IMR-90 (cell line): ENCODE data around the gene SMC1A. TPM values are rescaled to one million over a fixed set of nuclear protein-coding genes. Genes with fewer than 3 reads are reported as not detected.

ENCODE experiments used
- ATAC-seq: fragments of 200-7000 bp; cut with Tn5 transposase; 2 replicates; pipeline ENCODE4 v1.9.1; 2020; ENCODE audit warnings: low read depth, mild to moderate bottlenecking, moderate library complexity
- BruUV-seq: library from RNA; stranded (reverse); fragments of 400-500 nt; replicated peaks from 2 replicates; lab custom pipeline; 2021; lab: Mats Ljungman, UMichigan
- CTCF ChIA-PET: fragments of 300-600 bp; formaldehyde crosslinking; extraction: SDS; loops from one replicate; lab custom pipeline; 2021; ENCODE audit warnings: antibody characterized with exemption; lab: Yijun Ruan, JAX
- POLR2A ChIA-PET: fragments of 300-600 bp; sonication (Branson Sonifier 250); formaldehyde crosslinking; loops from one replicate; lab custom pipeline; 2022; ENCODE audit warnings: antibody characterized with exemption; ENCODE audit not compliant: unreplicated experiment; lab: Charles Lee
- DNase-seq: peaks from one replicate; pipeline ENCODE4 v3.0.0; 2013
- H2AFZ ChIP-seq: replicated peaks from 2 replicates; pipeline ENCODE3; 2013; ENCODE audit warnings: low read length, mild to moderate bottlenecking; ENCODE audit not compliant: poor library complexity
- H2AK5ac ChIP-seq: 2 replicates; pipeline ENCODE4 v1.6.1; 2013; ENCODE audit warnings: low read depth, low read length, inconsistent platforms
- H2AK9ac ChIP-seq: replicated peaks from 2 replicates; pipeline ENCODE3; 2013; ENCODE audit warnings: mild to moderate bottlenecking, low read depth, low read length, moderate library complexity; ENCODE audit not compliant: poor library complexity
- H2BK120ac ChIP-seq: 2 replicates; pipeline ENCODE4 v1.6.1; 2013; ENCODE audit warnings: low read depth, low read length, inconsistent platforms
- H2BK15ac ChIP-seq: 3 replicates; pipeline ENCODE4 v1.6.1; 2013; ENCODE audit warnings: low read depth, low read length, inconsistent platforms
- H2BK20ac ChIP-seq: 2 replicates; pipeline ENCODE4 v1.6.1; 2013; ENCODE audit warnings: low read depth, mild to moderate bottlenecking, inconsistent platforms, low read length, moderate library complexity
- H2BK5ac ChIP-seq: 2 replicates; pipeline ENCODE4 v1.6.1; 2013; ENCODE audit warnings: mild to moderate bottlenecking, low read depth, low read length, inconsistent platforms; ENCODE audit not compliant: poor library complexity, severe bottlenecking
- H3K14ac ChIP-seq: replicated peaks from 2 replicates; pipeline ENCODE4 v1.6.1; 2013; ENCODE audit warnings: low read depth, low read length, inconsistent platforms
- H3K18ac ChIP-seq: 2 replicates; pipeline ENCODE4 v1.6.1; 2013; ENCODE audit warnings: low read depth, low read length, control low read depth
- H3K23ac ChIP-seq: 2 replicates; pipeline ENCODE4 v1.6.1; 2013; ENCODE audit warnings: low read depth, low read length, inconsistent platforms
- H3K27ac ChIP-seq: 2 replicates; pipeline ENCODE4 v1.5.1; 2013; ENCODE audit warnings: mild to moderate bottlenecking, control low read depth, low read length; ENCODE audit not compliant: insufficient read depth
- H3K27me3 ChIP-seq: 2 replicates; pipeline ENCODE4 v1.6.1; 2013; ENCODE audit warnings: low read length; ENCODE audit not compliant: control insufficient read depth, insufficient read depth
- H3K36me3 ChIP-seq: 2 replicates; pipeline ENCODE4 v1.6.1; 2013; ENCODE audit warnings: low read length, mixed read lengths; ENCODE audit not compliant: control insufficient read depth, insufficient read depth
- H3K4ac ChIP-seq: 2 replicates; pipeline ENCODE4 v1.6.1; 2013; ENCODE audit warnings: low read depth, low read length, inconsistent platforms
- H3K4me1 ChIP-seq: 2 replicates; pipeline ENCODE4 v1.6.1; 2013; ENCODE audit warnings: low read length, mixed read lengths; ENCODE audit not compliant: control insufficient read depth, insufficient read depth
- H3K4me2 ChIP-seq: 2 replicates; pipeline ENCODE4 v1.6.1; 2013; ENCODE audit warnings: low read depth, mild to moderate bottlenecking, control low read depth, low read length, moderate library complexity
- H3K4me3 ChIP-seq: 2 replicates; pipeline ENCODE4 v1.5.1; 2013; ENCODE audit warnings: low read depth, mild to moderate bottlenecking, control low read depth, low read length, moderate library complexity; ENCODE audit not compliant: insufficient read depth
- H3K56ac ChIP-seq: 2 replicates; pipeline ENCODE4 v1.6.1; 2013; ENCODE audit warnings: low read length, inconsistent platforms; ENCODE audit not compliant: insufficient read depth; ENCODE audit errors: extremely low read depth
- H3K79me1 ChIP-seq, 2 experiments: 2 replicates each; pipeline ENCODE4 v1.6.1; 2013; ENCODE audit warnings: low read length in 2 of 2, inconsistent platforms in 1 of 2, low read depth in 1 of 2
- H3K9ac ChIP-seq: 2 replicates; pipeline ENCODE4 v1.6.1; 2013; ENCODE audit warnings: low read depth, low read length, control low read depth
- H3K9me1 ChIP-seq: 2 replicates; pipeline ENCODE4 v1.6.1; 2013; ENCODE audit warnings: low read length, inconsistent platforms; ENCODE audit not compliant: insufficient read depth
- H3K9me3 ChIP-seq: 2 replicates; pipeline ENCODE4 v1.6.1; 2013; ENCODE audit warnings: low read length; ENCODE audit not compliant: control insufficient read depth, insufficient read depth
- H4K20me1 ChIP-seq: 2 replicates; pipeline ENCODE4 v1.6.1; 2013; ENCODE audit warnings: low read length, inconsistent platforms; ENCODE audit not compliant: insufficient read depth
- H4K5ac ChIP-seq: 2 replicates; pipeline ENCODE4 v1.6.1; 2013; ENCODE audit warnings: mild to moderate bottlenecking, low read depth, low read length, control low read depth
- H4K8ac ChIP-seq, 2 experiments: 2 replicates each; pipeline ENCODE4 v1.6.1; 2013; ENCODE audit warnings: low read depth in 2 of 2, low read length in 2 of 2, control low read depth in 1 of 2, inconsistent platforms in 1 of 2
- H4K91ac ChIP-seq: 2 replicates; pipeline ENCODE4 v1.6.1; 2013; ENCODE audit warnings: low read depth, low read length, inconsistent platforms; ENCODE audit not compliant: insufficient read depth
- RFX5 ChIP-seq: IDR thresholded peaks from 2 replicates; pipeline ENCODE4 v1.8.0; 2012; ENCODE audit warnings: low read depth, mild to moderate bottlenecking, low read length, moderate library complexity
- SMC3 ChIP-seq: fragments of 150-350 bp; IDR thresholded peaks from 2 replicates; pipeline ENCODE4 v1.6.1; 2016; ENCODE audit warnings: low read depth, mild to moderate bottlenecking, antibody characterized with exemption, low read length, moderate library complexity
- WGBS, 2 experiments: methylation state at CpG; one replicate each; pipeline versions ENCODE4 v1.1.5 to v1.1.7; 2013; ENCODE audit warnings: missing lambda C conversion rate in 2 of 2; ENCODE audit not compliant: insufficient read length in 1 of 2; ENCODE audit errors: extremely low coverage in 2 of 2; 5-methylcytosine and 5-hydroxymethylcytosine counted together
- dilution Hi-C: fragments of 300-500 bp; cut with HindIII; formaldehyde crosslinking; loops from one replicate; pipeline ENCODE4 v1.14.3; 2018; ENCODE audit warnings: low sequenced_read_pairs; ENCODE audit not compliant: unreplicated experiment
- in situ Hi-C: fragments of 300-500 bp; cut with MboI; formaldehyde crosslinking; loops from 3 replicates; pipeline ENCODE4 v1.14.3; 2019; ENCODE audit warnings: low sequenced_read_pairs, inconsistent platforms, mixed read lengths
- intact Hi-C: fragments of 100-400 bp; cut with micrococcal nuclease; formaldehyde crosslinking; loops from 2 replicates; pipeline ENCODE4 v1.10.0; 2022
- polyA plus RNA-seq, 3 experiments: library from polyadenylated mRNA; depleted of rRNA; stranded (reverse); fragments of >200 nt; gene quantifications; 2 replicates each; pipeline ENCODE4 v1.2.3, GENCODE V29; 2012; ENCODE audit warnings: low replicate concordance in 1 of 3
- total RNA-seq: library from RNA; depleted of rRNA; stranded (reverse); fragments of >200 nt; gene quantifications from 2 replicates; pipeline ENCODE4 v1.2.3, GENCODE V29; 2012

Gene SMC1A
- total and polyA plus RNA-seq, 2 of the 4 experiments (the other 2 are of a cell fraction) = 35.8 to 41.0 TPM

DNA sequence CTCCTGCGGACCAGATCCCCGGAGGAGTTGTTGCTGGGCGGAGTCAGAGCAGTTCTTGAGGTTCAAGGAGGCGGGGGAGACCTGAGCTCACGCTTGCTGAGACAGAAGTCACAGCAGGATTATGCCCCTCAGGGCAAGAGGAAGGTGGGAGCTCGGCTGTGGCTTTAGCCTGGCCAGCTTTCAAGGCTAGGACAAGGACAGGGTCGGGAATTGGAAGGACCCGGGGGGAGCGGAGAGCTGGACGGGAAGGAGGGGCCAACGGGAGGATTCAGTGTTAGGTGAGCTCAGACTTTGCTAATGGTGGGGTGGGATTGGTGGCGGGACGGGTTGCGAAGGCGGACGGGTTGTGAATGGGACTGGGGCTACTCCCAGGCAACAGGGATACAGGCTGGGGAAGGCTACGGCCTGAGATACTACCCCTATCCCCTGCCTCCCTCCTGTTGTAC, 430 bp upstream of the SMC1A start, which contains the start of gene RIBC1:
RIBC1 (plus strand) TSS at position 13 of the 446 bp plus-strand sequence. CDS start 3,404 bp downstream, outside the sequence.
- Histone ChIP-seq H3K14ac (peak within 1 kb of the TSS; percentile 88; the same call in 1 of the 2 replicates), H2BK20ac (no peak within 1 kb of the TSS), H2BK120ac (peak within 1 kb of the TSS; percentile 41; the same call in 1 of the 2 replicates), H2BK15ac (no peak within 1 kb of the TSS; the same call in 2 of the 3 replicates), H3K23ac (peak within 1 kb of the TSS; percentile 57; the same call in 1 of the 2 replicates), H3K9me1 (peaks cover 2% of the 10 kb centered on the region; the same call in 1 of the 2 replicates), H3K4me1 (peaks cover 5% of the 10 kb centered on the region), H3K79me1 (peaks cover 8 to 16% of the 10 kb centered on the region in 2 experiments; a peak in 3 of 4 replicates), H2AK9ac (peak within 1 kb of the TSS; percentile 93), H2AFZ (peak within 1 kb of the TSS; percentile 92), H4K91ac (peak within 1 kb of the TSS; percentile 75), H3K9me3 (no peaks in the 10 kb centered on the region), H2BK5ac (peak within 1 kb of the TSS; percentile 72), H3K4ac (peak within 1 kb of the TSS; percentile 80), H4K20me1 (peaks cover 28% of the 10 kb centered on the region), H3K27ac (peak within 1 kb of the TSS; percentile 67), H2AK5ac (0 out of 2 replicates have a peak within 1 kb of the TSS, but pooled peaks have one; percentile 7), H3K27me3 (peaks cover under 1% of the 10 kb centered on the region; the same call in 1 of the 2 replicates), H3K4me2 (peak within 1 kb of the TSS; percentile 90), H3K56ac (peak within 1 kb of the TSS; percentile 75), H4K5ac (peak within 1 kb of the TSS; percentile 39), H3K4me3 (peak within 1 kb of the TSS; percentile 71), H3K18ac (peak within 1 kb of the TSS; percentile 28), H4K8ac (peak within 1 kb of the TSS; percentile 88), H3K9ac (peak within 1 kb of the TSS; percentile 82), H3K36me3 (no peaks in the 10 kb centered on the region)
- BruUV-seq = no TSS peak
- no peak for DNase-seq
- ChIA-PET CTCF (no interaction called here), POLR2A (no interaction called here)
- intact Hi-C loops = no loop called here
- in situ Hi-C loops = no loop called here
- ATAC-seq = peak; percentile 15
- 3% methylated on average over 9 of the region's 17 CpGs; no CpG with 5 or more reads in 1 of the 2 experiments for WGBS, 2 experiments
- TF ChIP-seq RFX5 = peak; percentile 66; the same call in 1 of the 2 replicates
- TF ChIP-seq SMC3 = no peak
- dilution Hi-C loops = no loop called here
